SU-DHL-6 (cell line): ENCODE results near the gene ZNF316.

Experiments used
- H2AFZ ChIP-seq: fragments of 200-600 bp; sonication (generic); 2 replicates; pipeline ENCODE4 v1.6.1; 2014; ENCODE audit warnings: low read depth, mild to moderate bottlenecking, moderate library complexity, mixed read lengths, antibody characterized with exemption, low read length; ENCODE audit not compliant: severe bottlenecking
- H3F3A ChIP-seq: fragments of 200-600 bp; shearing (Covaris generic); 2 replicates; pipeline ENCODE4 v1.6.0; 2016; ENCODE audit warnings: antibody characterized with exemption, mild to moderate bottlenecking; ENCODE audit not compliant: insufficient read depth
- H3K27ac ChIP-seq: fragments of 200-600 bp; sonication (generic); 2 replicates; pipeline ENCODE4 v1.5.1; 2016; ENCODE audit warnings: low read depth, mild to moderate bottlenecking, low read length, moderate library complexity, mixed read lengths
- H3K27me3 ChIP-seq: fragments of 200-600 bp; sonication (generic), shearing (Covaris generic); 2 replicates; pipeline ENCODE4 v1.6.0; 2014; ENCODE audit warnings: mild to moderate bottlenecking, low read length
- H3K36me3 ChIP-seq: fragments of 200-600 bp; sonication (generic); 2 replicates; pipeline ENCODE4 v1.6.1; 2014; ENCODE audit warnings: mild to moderate bottlenecking, low read length, mixed read lengths
- H3K4me2 ChIP-seq: fragments of 300-600, 200-600 bp; shearing (Covaris generic), sonication (generic); 2 replicates; pipeline ENCODE4 v1.6.0; 2014; ENCODE audit warnings: low read length, low read depth, mild to moderate bottlenecking; ENCODE audit not compliant: poor library complexity, severe bottlenecking
- H3K4me3 ChIP-seq: fragments of 200-600 bp; sonication (generic); 2 replicates; pipeline ENCODE4 v1.5.1; 2014; ENCODE audit warnings: antibody characterized with exemption, low read length, mild to moderate bottlenecking, mixed read lengths; ENCODE audit not compliant: insufficient read depth, poor library complexity, severe bottlenecking
- H3K79me2 ChIP-seq: fragments of 200-600 bp; sonication (generic); 2 replicates; pipeline ENCODE4 v1.6.1; 2014; ENCODE audit warnings: mild to moderate bottlenecking, low read length, moderate library complexity; ENCODE audit not compliant: insufficient read depth
- H3K9ac ChIP-seq: fragments of 200-600 bp; sonication (generic); 2 replicates; pipeline ENCODE4 v1.7.0; 2014; ENCODE audit warnings: mild to moderate bottlenecking, low read length
- H3K9me2 ChIP-seq: fragments of 200-600 bp; sonication (generic); replicated peaks from 2 replicates; pipeline ENCODE4 v1.6.1; 2014; ENCODE audit warnings: low read length; ENCODE audit not compliant: insufficient read depth
- H3K9me3 ChIP-seq: fragments of 200-600 bp; sonication (generic); 2 replicates; pipeline ENCODE4 v1.6.1; 2014; ENCODE audit warnings: low read length, mixed read lengths; ENCODE audit not compliant: insufficient read depth
- H4K20me1 ChIP-seq: fragments of 200-600 bp; sonication (generic); 2 replicates; pipeline ENCODE4 v1.6.1; 2014; ENCODE audit warnings: low read depth, mild to moderate bottlenecking, antibody characterized with exemption, low read length, moderate library complexity, mixed read lengths
- EZH2phosphoT487 ChIP-seq: fragments of 200-600 bp; sonication (generic), shearing (Covaris generic); conservative IDR thresholded peaks from 2 replicates; pipeline ENCODE4 v1.6.1; 2018; ENCODE audit warnings: mild to moderate bottlenecking, antibody characterized with exemption, low read length, moderate library complexity, mixed read lengths
- TF ChIP-seq, protein P1 (sequence below): fragments of 200-600 bp; sonication (generic); IDR thresholded peaks from one replicate; pipeline ENCODE4 v1.5.1; 2017; ENCODE audit warnings: antibody characterized with exemption, mild to moderate bottlenecking, low read length, moderate library complexity; ENCODE audit not compliant: insufficient read depth, poor library complexity, severe bottlenecking

The ZNF316 gene

DNA sequence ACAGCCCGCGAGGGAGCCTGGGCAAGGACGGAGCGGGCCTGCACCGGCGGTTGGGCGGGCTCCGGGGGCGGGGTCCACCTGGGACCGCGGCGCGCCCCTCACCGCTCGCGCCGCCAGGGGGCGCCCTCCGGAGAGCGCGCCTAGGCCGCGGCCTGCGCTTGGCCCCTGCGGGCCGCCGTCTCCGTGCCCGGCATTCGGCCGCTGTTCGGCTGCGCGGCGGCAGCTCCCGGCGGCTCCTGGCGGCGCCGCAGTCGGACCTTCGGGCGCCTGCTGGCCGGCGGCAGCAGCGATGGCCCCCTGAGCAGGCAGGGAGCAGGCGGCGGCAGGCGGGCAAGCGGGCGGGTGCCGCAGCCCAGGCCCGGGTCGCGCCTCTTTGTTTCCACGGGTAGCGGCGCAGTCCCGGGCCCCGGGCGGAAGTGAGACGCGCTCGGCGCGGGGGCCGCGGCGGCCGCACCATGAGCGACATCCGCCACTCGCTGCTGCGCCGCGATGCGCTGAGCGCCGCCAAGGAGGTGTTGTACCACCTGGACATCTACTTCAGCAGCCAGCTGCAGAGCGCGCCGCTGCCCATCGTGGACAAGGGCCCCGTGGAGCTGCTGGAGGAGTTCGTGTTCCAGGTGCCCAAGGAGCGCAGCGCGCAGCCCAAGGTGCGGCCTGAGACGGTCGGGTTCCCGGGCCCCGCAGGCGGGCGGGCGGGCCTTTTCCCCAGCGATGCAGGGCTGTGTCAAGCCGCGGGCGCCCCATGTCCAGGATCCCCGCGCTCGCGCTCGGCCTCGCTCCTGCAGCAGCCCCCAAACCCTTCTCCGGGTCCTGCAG lies 47.1 kb upstream of the ZNF316 start, which contains the start of gene INTS15:
Gene INTS15 (plus strand): TSS at position 193 of the 816 bp plus-strand sequence. CDS start 263 bp downstream, at position 456.
- H3K79me2 ChIP-seq = peaks cover 17% of the 10 kb centered on the region
- peak within 1 kb of the TSS; percentile 79 for H3K4me2 ChIP-seq
- peak within 1 kb of the TSS; percentile 95 for H3K4me3 ChIP-seq
- H3K27me3 ChIP-seq = no peaks in the 10 kb centered on the region
- H3K9me3 ChIP-seq = no peaks in the 10 kb centered on the region
- H2AFZ ChIP-seq = peak within 1 kb of the TSS; percentile 71
- H4K20me1 ChIP-seq = no peaks in the 10 kb centered on the region
- TF ChIP-seq EZH2phosphoT487 = no peak
- TF ChIP-seq, protein P1, sequence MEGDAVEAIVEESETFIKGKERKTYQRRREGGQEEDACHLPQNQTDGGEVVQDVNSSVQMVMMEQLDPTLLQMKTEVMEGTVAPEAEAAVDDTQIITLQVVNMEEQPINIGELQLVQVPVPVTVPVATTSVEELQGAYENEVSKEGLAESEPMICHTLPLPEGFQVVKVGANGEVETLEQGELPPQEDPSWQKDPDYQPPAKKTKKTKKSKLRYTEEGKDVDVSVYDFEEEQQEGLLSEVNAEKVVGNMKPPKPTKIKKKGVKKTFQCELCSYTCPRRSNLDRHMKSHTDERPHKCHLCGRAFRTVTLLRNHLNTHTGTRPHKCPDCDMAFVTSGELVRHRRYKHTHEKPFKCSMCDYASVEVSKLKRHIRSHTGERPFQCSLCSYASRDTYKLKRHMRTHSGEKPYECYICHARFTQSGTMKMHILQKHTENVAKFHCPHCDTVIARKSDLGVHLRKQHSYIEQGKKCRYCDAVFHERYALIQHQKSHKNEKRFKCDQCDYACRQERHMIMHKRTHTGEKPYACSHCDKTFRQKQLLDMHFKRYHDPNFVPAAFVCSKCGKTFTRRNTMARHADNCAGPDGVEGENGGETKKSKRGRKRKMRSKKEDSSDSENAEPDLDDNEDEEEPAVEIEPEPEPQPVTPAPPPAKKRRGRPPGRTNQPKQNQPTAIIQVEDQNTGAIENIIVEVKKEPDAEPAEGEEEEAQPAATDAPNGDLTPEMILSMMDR = peak; percentile 23
- peak within 1 kb of the TSS; percentile 78 for H3K27ac ChIP-seq
- peak within 1 kb of the TSS; percentile 83 for H3K9ac ChIP-seq
- H3F3A ChIP-seq = 0 out of 2 replicates have a peak, but pooled peaks cover 5% of the 10 kb centered on the region
- H3K36me3 ChIP-seq = peaks cover 6% of the 10 kb centered on the region; the same call in 1 of the 2 replicates
- no peaks in the 10 kb centered on the region for H3K9me2 ChIP-seq

DNA sequence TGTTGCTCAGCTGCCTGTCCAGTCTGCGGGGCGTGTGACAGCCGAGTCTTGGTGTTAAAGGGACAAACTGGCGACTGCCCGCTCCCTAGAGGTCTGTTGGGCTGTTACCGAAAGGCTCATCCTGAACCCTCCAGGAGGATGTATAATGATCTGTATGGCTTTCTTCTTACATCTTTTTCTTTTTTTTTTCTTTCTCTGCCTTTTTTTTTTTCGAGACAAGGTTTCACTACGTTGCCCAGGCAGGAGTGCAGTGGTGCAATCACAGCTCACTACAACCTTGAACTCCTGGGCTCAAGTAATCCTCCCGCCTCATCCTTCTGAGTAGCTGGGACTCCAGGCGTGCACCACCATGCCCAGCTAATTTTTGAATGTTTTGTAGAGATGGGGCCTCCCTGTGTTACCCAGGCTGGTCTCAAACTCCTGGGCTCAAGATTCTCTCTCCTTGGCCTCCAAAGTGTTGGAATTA lies 46.4 kb upstream of the ZNF316 start:
- Histone ChIP-seq H3K9me3 (no peaks in the 10 kb centered on the region), H4K20me1 (no peaks in the 10 kb centered on the region), H3K27me3 (no peaks in the 10 kb centered on the region), H3K36me3 (peaks cover 6% of the 10 kb centered on the region; the same call in 1 of the 2 replicates), H3F3A (0 out of 2 replicates have a peak, but pooled peaks cover 5% of the 10 kb centered on the region), H2AFZ (peak overlapping the region; percentile 71), H3K9me2 (no peaks in the 10 kb centered on the region), H3K4me3 (peak overlapping the region; percentile 95), H3K27ac (peak overlapping the region; percentile 78), H3K9ac (peak overlapping the region; percentile 83), H3K4me2 (peak overlapping the region; percentile 79), H3K79me2 (peaks cover 17% of the 10 kb centered on the region)
- TF ChIP-seq, protein P1 = no peak
- TF ChIP-seq EZH2phosphoT487 = no peak

DNA sequence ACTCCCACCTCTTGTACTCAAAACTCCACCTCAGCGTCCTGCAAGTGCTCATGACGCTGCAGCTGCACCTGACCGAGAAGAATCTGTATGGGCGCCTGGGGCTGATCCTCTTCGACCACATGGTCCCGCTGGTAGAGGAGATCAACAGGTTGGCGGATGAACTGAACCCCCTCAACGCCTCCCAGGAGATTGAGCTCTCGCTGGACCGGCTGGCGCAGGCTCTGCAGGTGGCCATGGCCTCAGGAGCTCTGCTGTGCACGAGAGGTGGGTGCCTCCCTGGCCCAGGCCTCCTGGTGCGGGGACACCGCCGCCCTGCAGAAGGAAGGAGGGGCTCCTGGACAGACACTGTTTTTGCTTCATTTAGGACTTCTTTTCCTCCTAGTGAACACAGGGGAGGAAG lies 37.0 kb upstream of the ZNF316 start:
- Histone ChIP-seq H4K20me1 (no peaks in the 10 kb centered on the region), H3K36me3 (no peaks in the 10 kb centered on the region; the same call in 1 of the 2 replicates), H3K9me2 (no peaks in the 10 kb centered on the region), H3K4me3 (no peak overlapping the region), H3K9me3 (no peaks in the 10 kb centered on the region), H2AFZ (no peak overlapping the region), H3K27ac (no peak overlapping the region), H3K9ac (no peak overlapping the region), H3K4me2 (no peak overlapping the region), H3F3A (no peaks in the 10 kb centered on the region), H3K79me2 (no peaks in the 10 kb centered on the region), H3K27me3 (no peaks in the 10 kb centered on the region)
- TF ChIP-seq EZH2phosphoT487 = no peak
- TF ChIP-seq, protein P1 = no peak
